Activated CD4-positive, alpha-beta memory T cell treated with anti-CD3 and anti-CD28 coated beads, Interleukin-2, amount 10 ng/mL, durations not matched to agents 7 days and 5 days (primary cell): Measurements from ENCODE around the gene RBM28. TPM values are rescaled to one million over a fixed set of nuclear protein-coding genes. Genes with fewer than 3 reads are reported as not detected.

Source experiments
- CTCF ChIA-PET: fragments of 350-600 bp; sonication (Branson Sonifier 250); formaldehyde crosslinking; loops from one replicate; lab custom pipeline; 2021; ENCODE audit warnings: antibody characterized with exemption, inconsistent platforms; lab: Charles Lee
- POLR2A ChIA-PET: fragments of 350-600 bp; sonication (Branson Sonifier 250); formaldehyde crosslinking; loops from one replicate; lab custom pipeline; 2021; ENCODE audit warnings: antibody characterized with exemption; lab: Charles Lee
- DNase-seq: peaks from one replicate; pipeline ENCODE4 v3.0.0-alpha.2; 2020
- H3K27ac Mint-ChIP-seq: one replicate; pipeline ENCODE4 v1.8.0; 2021; ENCODE audit warnings: mild to moderate bottlenecking, mixed read lengths
- H3K27me3 Mint-ChIP-seq: one replicate; pipeline ENCODE4 v1.8.0; 2021; ENCODE audit warnings: mixed read lengths
- H3K36me3 Mint-ChIP-seq: one replicate; pipeline ENCODE4 v1.8.0; 2021; ENCODE audit warnings: low read depth, mixed read lengths
- H3K4me1 Mint-ChIP-seq: one replicate; pipeline ENCODE4 v1.8.0; 2021; ENCODE audit warnings: mixed read lengths
- H3K4me3 Mint-ChIP-seq: one replicate; pipeline ENCODE4 v1.8.0; 2021; ENCODE audit warnings: mild to moderate bottlenecking, mixed read lengths
- H3K9me3 Mint-ChIP-seq: one replicate; pipeline ENCODE4 v1.8.0; 2021; ENCODE audit warnings: mixed read lengths
- total RNA-seq, 2 experiments: library from RNA; stranded (reverse); gene quantifications; one replicate each; pipeline ENCODE4 v1.2.3, GENCODE V29; 2021

Gene RBM28
- total RNA-seq, 2 experiments from 2014 or later = 30.7 to 34.8 TPM

- POLR2A ChIA-PET = no interaction called here
- Mint-ChIP-seq H3K4me1 (peaks cover 9% of the 10 kb centered on the region), H3K9me3 (no peaks in the 10 kb centered on the region), H3K27ac (no peak overlapping the region), H3K27me3 (peaks cover 60% of the 10 kb centered on the region), H3K4me3 (no peak overlapping the region), H3K36me3 (no peaks in the 10 kb centered on the region)
- CTCF ChIA-PET = interaction anchor here (1.4 kb wide), 1 partner anchor 36 kb away, joined by 3 read pairs; no protein-coding TSS in a partner anchor
- DNase-seq = no peak
These were observed 9.9 kb upstream of the RBM28 start for GRCh38 chr7:128353610-128354009.

DNA sequence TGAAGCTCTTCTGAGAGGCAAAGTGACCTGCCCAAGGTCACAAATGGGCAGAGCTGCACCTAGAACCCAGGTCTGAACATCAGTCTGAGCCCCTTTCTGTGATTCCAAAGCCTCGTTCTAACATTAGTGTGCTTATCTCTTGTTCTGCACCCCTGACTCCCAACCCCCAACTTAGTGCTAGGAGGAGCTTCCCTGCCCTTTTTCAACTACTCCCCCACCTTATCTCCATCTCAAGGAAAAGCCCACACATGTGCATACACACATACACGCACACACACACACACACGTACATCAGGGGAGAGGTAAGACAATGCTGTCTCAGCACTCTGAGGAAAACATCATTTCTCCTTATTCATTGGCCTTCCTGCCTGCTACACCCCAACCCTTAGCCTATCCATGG, 9.5 kb upstream of the RBM28 start:
- H3K4me3 Mint-ChIP-seq = no peak overlapping the region
- H3K9me3 Mint-ChIP-seq = no peaks in the 10 kb centered on the region
- H3K27ac Mint-ChIP-seq = no peak overlapping the region
- H3K27me3 Mint-ChIP-seq = peaks cover 59% of the 10 kb centered on the region
- DNase-seq = no peak
- H3K36me3 Mint-ChIP-seq = no peaks in the 10 kb centered on the region
- ChIA-PET POLR2A (interaction anchor here (0.8 kb wide), 1 partner anchor 9 kb away, joined by 3 read pairs; the partner anchor contains the start of gene RBM28), CTCF (interaction anchor here (1.1 to 1.4 kb wide), 2 partner anchors 35 to 36 kb away, joined by 3 read pairs; no protein-coding TSS in a partner anchor)
- H3K4me1 Mint-ChIP-seq = peaks cover 9% of the 10 kb centered on the region

DNA sequence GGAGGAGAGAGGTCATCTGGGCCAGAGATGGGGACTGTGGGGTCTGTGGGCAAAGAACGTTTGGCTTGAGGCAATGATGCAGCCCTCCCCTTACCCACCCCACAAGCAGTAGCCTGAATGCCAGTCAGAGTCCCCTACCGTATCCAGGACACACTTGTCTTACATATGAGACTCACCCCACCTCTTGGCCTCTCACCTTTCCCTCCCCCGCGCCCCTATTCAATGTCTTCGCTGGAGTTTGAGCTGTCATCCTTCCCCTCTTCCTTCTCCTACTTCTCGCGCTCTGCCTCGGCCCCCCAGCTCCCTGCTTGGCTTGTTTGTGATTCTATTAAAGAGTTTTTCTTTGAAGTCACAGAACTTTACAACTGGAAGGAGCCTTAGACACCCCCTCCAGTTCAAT, 8.9 kb upstream of the RBM28 start:
- Mint-ChIP-seq H3K36me3 (no peaks in the 10 kb centered on the region), H3K4me1 (peaks cover 9% of the 10 kb centered on the region), H3K9me3 (no peaks in the 10 kb centered on the region), H3K4me3 (no peak overlapping the region), H3K27ac (no peak overlapping the region), H3K27me3 (peaks cover 62% of the 10 kb centered on the region)
- ChIA-PET CTCF (interaction anchor here (1.1 kb wide), 1 partner anchor 35 kb away, joined by 3 read pairs; no protein-coding TSS in a partner anchor), POLR2A (interaction anchor here (0.8 kb wide), 1 partner anchor 9 kb away, joined by 3 read pairs; the partner anchor contains the start of gene RBM28)
- no peak for DNase-seq

- POLR2A ChIA-PET = no interaction called here
- no peaks in the 10 kb centered on the region for H3K9me3 Mint-ChIP-seq
- CTCF ChIA-PET = interaction anchor here (1.1 kb wide), 1 partner anchor 36 kb away, joined by 3 read pairs; no protein-coding TSS in a partner anchor
These were observed 8.4 kb upstream of the RBM28 start for GRCh38 chr7:128352153-128352537.

DNA sequence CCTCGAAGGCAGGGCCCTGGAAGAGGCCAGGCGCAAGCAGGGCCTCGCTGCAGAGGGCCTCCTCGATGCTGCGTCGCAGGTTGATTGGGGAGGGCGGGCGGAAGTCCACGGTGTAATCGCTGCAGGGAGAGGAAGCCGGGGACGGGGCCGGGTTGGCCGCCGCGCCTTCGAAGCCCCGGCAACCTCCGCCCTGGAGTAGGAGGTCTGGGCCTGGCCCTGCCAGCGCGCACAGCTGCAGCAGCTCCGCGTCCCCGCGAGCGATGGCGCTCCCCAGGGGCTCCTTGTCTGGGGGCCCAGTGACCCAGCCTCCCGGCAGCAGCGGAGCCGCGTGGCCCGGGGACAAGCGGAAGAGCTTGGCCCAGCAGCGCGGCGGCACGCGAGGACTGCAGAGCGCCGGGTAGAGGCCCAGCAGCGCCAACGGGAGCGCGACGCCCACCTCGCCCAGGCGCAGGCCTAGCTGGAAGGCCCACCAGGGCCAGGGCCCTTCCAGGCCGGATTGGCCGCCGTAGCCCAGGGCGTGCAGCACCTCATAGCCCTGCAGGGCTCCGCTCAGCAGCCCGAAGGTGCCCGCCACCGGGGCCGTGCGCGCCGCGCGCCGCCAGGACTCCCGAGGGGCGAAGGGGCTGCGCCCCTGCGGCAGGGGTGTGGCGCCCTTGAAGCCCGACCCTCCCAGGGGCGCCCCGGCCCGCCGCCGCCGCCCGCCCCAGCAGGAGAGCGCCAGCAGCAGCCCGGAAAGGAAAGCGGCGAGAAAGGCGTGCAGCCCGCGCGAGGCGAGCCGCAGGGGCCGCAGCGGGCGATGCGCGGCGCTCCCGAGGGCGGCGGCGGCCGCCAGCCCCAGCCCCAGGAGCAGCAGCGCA, 7.8 kb upstream of the RBM28 start:
- H3K4me3 Mint-ChIP-seq = no peak overlapping the region
- CTCF ChIA-PET = interaction anchor here (1.0 to 1.5 kb wide), 2 partner anchors 30 to 35 kb away, joined by 3 read pairs; no protein-coding TSS in a partner anchor
- H3K36me3 Mint-ChIP-seq = no peaks in the 10 kb centered on the region
- peaks cover 9% of the 10 kb centered on the region for H3K4me1 Mint-ChIP-seq
- no peak overlapping the region for H3K27ac Mint-ChIP-seq
- peaks cover 62% of the 10 kb centered on the region for H3K27me3 Mint-ChIP-seq
- no peaks in the 10 kb centered on the region for H3K9me3 Mint-ChIP-seq
- POLR2A ChIA-PET = no interaction called here
- no peak for DNase-seq

More at GRCh38 chr7:128352153-128352537, 8.4 kb upstream of the RBM28 start:
- no peak overlapping the region for H3K4me3 Mint-ChIP-seq
- no peak for DNase-seq
- no peak overlapping the region for H3K27ac Mint-ChIP-seq
- no peaks in the 10 kb centered on the region for H3K36me3 Mint-ChIP-seq
- peaks cover 9% of the 10 kb centered on the region for H3K4me1 Mint-ChIP-seq
- H3K27me3 Mint-ChIP-seq = peaks cover 63% of the 10 kb centered on the region

- Mint-ChIP-seq H3K36me3 (no peaks in the 10 kb centered on the region), H3K4me1 (peaks cover 8% of the 10 kb centered on the region), H3K9me3 (no peaks in the 10 kb centered on the region), H3K27ac (no peak overlapping the region), H3K27me3 (peaks cover 62% of the 10 kb centered on the region), H3K4me3 (no peak overlapping the region)
- CTCF ChIA-PET = interaction anchor here (1.0 to 1.5 kb wide), 2 partner anchors 31 to 36 kb away, joined by 3 read pairs; no protein-coding TSS in a partner anchor
- no peak for DNase-seq
- POLR2A ChIA-PET = no interaction called here
These were observed 7.1 kb upstream of the RBM28 start for GRCh38 chr7:128350708-128351295.

DNA sequence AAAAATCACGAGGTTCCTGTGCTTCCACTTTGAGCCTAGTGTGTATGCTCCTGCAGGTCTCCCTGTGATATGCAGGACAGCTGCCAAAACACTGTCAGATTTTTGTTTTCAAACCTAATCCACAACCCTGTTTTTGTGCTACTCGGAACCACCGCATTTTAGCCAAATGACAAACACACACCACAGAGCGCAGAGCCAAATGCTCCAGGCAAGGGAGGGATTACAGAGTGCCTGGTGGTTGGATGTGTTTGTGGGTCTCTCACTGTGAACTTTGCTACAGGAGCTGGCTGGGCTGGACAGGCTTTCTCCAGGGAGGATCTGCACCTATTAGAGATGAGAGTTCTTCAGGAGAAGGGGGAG, 5.7 kb upstream of the RBM28 start:
- ChIA-PET POLR2A (no interaction called here), CTCF (interaction anchor here (1.6 kb wide), 1 partner anchor 32 kb away, joined by 5 read pairs; no protein-coding TSS in a partner anchor)
- no peaks in the 10 kb centered on the region for H3K36me3 Mint-ChIP-seq
- H3K27me3 Mint-ChIP-seq = peaks cover 52% of the 10 kb centered on the region
- no peak overlapping the region for H3K4me3 Mint-ChIP-seq
- H3K27ac Mint-ChIP-seq = no peak overlapping the region
- no peak for DNase-seq
- H3K9me3 Mint-ChIP-seq = no peaks in the 10 kb centered on the region
- H3K4me1 Mint-ChIP-seq = peaks cover 3% of the 10 kb centered on the region

GRCh38 chr7:128347647-128348097, 4.0 kb upstream of the RBM28 start:
- H3K27ac Mint-ChIP-seq = no peak overlapping the region
- H3K9me3 Mint-ChIP-seq = no peaks in the 10 kb centered on the region
- peak; percentile 56 for DNase-seq
- POLR2A ChIA-PET = interaction anchor here (1.8 to 2.1 kb wide), 2 partner anchors 40 to 43 kb away, joined by 5 to 10 read pairs; no protein-coding TSS in a partner anchor
- CTCF ChIA-PET = interaction anchor here (0.6 to 2.7 kb wide), 22 partner anchors 10 to 391 kb away, joined by 3 to 52 read pairs (median 5); partner anchors contain the start of gene CALU
- peaks cover 13% of the 10 kb centered on the region for H3K4me1 Mint-ChIP-seq
- H3K27me3 Mint-ChIP-seq = peaks cover 37% of the 10 kb centered on the region
- no peak overlapping the region for H3K4me3 Mint-ChIP-seq
- no peaks in the 10 kb centered on the region for H3K36me3 Mint-ChIP-seq

DNA sequence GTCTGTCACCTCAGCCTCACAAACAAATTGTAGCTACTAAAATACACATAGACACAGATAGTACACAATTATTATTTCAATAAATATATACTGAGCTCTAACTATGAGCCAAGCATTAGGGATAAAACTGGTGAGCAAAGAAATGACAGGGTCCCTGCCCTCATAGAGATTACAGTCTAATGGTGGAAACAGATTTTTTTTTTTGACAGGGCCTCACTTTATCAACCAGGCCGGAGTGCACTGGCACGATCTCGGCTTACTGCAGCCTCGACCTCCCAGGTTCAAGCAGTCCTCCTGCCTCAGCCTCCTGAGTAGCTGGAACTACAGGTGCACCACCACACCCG, 695 bp upstream of the RBM28 start:
- ChIA-PET POLR2A (interaction anchor here (0.8 to 1.6 kb wide), 7 partner anchors 8 to 519 kb away, joined by 3 to 8 read pairs (median 4); partner anchors contain the start of gene ATP6V1F), CTCF (interaction anchor here (1.1 to 2.6 kb wide), 12 partner anchors 10 to 209 kb away, joined by 3 to 35 read pairs (median 5); no protein-coding TSS in a partner anchor)
- H3K27me3 Mint-ChIP-seq = peaks cover 20% of the 10 kb centered on the region
- H3K4me3 Mint-ChIP-seq = peak overlapping the region; percentile 93
- peaks cover 2% of the 10 kb centered on the region for H3K36me3 Mint-ChIP-seq
- no peaks in the 10 kb centered on the region for H3K9me3 Mint-ChIP-seq
- H3K27ac Mint-ChIP-seq = no peak overlapping the region
- peaks cover 31% of the 10 kb centered on the region for H3K4me1 Mint-ChIP-seq
- DNase-seq = no peak

DNA sequence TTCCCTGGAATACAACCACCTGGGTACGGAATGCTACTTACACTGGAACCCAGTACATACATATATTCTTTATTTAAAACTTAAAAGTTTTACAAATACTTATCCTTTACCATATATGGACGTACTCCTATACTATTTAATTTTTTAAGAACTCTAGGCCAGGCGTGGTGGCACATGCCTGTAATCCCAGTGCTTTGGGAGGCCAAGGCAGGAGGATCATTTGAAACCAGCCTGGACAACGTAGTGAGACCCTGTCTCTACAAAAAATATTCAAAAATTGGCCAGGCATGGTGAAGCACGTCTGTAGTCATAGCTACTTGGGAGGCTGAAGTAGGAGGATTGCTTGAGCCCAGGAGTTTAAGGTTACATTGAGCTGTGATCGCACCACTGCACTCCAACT, 2.0 kb downstream of the RBM28 start:
- CTCF ChIA-PET = interaction anchor here (1.3 to 1.5 kb wide), 2 partner anchors 86 to 87 kb away, joined by 3 to 5 read pairs; no protein-coding TSS in a partner anchor
- peaks cover 31% of the 10 kb centered on the region for H3K4me1 Mint-ChIP-seq
- H3K9me3 Mint-ChIP-seq = no peaks in the 10 kb centered on the region
- H3K27ac Mint-ChIP-seq = no peak overlapping the region
- no peaks in the 10 kb centered on the region for H3K27me3 Mint-ChIP-seq
- no peak for DNase-seq
- H3K4me3 Mint-ChIP-seq = peak overlapping the region; percentile 93
- POLR2A ChIA-PET = interaction anchor here (0.8 kb wide), 1 partner anchor 64 kb away, joined by 4 read pairs; no protein-coding TSS in a partner anchor
- peaks cover 16% of the 10 kb centered on the region for H3K36me3 Mint-ChIP-seq

GRCh38 chr7:128335730-128336129, 8.0 kb downstream of the RBM28 start:
- POLR2A ChIA-PET = interaction anchor here (1.3 kb wide), 1 partner anchor 8 kb away, joined by 6 read pairs; the partner anchor contains the start of gene RBM28
- no peak for DNase-seq

DNA sequence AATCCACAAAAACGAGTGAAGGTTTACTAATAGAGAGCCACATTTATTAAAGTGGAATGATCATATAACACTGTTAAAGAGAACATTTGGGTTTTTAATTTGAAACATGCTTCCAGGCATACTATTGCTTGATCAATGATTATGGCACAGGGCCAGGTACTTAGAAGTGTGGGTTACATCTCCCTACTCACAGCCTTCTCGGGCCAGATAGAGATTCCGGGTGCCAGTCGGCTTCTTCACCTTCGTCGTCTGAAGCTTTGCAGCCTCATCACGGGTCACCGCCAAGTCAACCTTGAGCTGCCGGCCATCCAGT, 19.4 kb downstream of the RBM28 start:
- ChIA-PET POLR2A (no interaction called here), CTCF (no interaction called here)
- peaks cover 26% of the 10 kb centered on the region for H3K4me1 Mint-ChIP-seq
- H3K36me3 Mint-ChIP-seq = peaks cover 47% of the 10 kb centered on the region
- H3K27ac Mint-ChIP-seq = no peak overlapping the region
- H3K9me3 Mint-ChIP-seq = no peaks in the 10 kb centered on the region
- no peaks in the 10 kb centered on the region for H3K27me3 Mint-ChIP-seq
- no peak for DNase-seq
- H3K4me3 Mint-ChIP-seq = no peak overlapping the region

More at GRCh38 chr7:128335730-128336129, 8.0 kb downstream of the RBM28 start:
- peaks cover 46% of the 10 kb centered on the region for H3K36me3 Mint-ChIP-seq
- H3K9me3 Mint-ChIP-seq = no peaks in the 10 kb centered on the region
- no peak overlapping the region for H3K4me3 Mint-ChIP-seq
- CTCF ChIA-PET = no interaction called here
- H3K4me1 Mint-ChIP-seq = peaks cover 2% of the 10 kb centered on the region
- H3K27me3 Mint-ChIP-seq = no peaks in the 10 kb centered on the region
- H3K27ac Mint-ChIP-seq = no peak overlapping the region
